Measurements from ENCODE around the gene ZMAT5.

DNA sequence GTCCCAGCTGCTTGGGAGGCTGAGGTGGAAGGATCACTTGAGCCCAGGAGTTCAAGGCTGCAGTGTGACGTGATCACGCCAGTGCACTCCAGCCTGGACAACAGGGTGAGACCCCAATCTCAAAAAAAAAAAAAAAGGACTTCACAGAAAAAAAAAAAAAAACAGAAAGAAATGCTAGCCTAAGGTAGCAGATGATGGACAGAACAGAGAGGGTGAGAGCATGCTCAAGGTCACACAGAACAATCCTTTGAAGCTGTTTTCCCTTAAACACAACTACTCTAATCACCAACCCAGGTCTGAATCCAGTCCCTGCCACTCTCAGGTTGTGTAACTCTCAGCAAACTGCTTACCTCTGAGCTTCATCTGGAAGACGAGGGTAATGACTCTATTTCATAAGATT, 9.7 kb downstream of the ZMAT5 start:
- TF ChIP-seq, protein P1, sequence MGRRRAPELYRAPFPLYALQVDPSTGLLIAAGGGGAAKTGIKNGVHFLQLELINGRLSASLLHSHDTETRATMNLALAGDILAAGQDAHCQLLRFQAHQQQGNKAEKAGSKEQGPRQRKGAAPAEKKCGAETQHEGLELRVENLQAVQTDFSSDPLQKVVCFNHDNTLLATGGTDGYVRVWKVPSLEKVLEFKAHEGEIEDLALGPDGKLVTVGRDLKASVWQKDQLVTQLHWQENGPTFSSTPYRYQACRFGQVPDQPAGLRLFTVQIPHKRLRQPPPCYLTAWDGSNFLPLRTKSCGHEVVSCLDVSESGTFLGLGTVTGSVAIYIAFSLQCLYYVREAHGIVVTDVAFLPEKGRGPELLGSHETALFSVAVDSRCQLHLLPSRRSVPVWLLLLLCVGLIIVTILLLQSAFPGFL (CRISPR knock-in tag; IDR thresholded peaks at IDR 0.05): no peak
- no peak for TF ChIP-seq GABPA (tag; conservative IDR thresholded peaks at IDR 0.05; ENCODE audit: low read depth)
- no peak for TF ChIP-seq STAT5B (CRISPR knock-in tag; IDR thresholded peaks at IDR 0.05)
- no peak for TF ChIP-seq EZH2 (IDR thresholded peaks at IDR 0.05; ENCODE audit: borderline replicate concordance, low read depth, low read length)
- no peak for TF ChIP-seq DIDO1 (tag; IDR thresholded peaks at IDR 0.05; ENCODE audit: low read depth)
- TF ChIP-seq, protein P2, sequence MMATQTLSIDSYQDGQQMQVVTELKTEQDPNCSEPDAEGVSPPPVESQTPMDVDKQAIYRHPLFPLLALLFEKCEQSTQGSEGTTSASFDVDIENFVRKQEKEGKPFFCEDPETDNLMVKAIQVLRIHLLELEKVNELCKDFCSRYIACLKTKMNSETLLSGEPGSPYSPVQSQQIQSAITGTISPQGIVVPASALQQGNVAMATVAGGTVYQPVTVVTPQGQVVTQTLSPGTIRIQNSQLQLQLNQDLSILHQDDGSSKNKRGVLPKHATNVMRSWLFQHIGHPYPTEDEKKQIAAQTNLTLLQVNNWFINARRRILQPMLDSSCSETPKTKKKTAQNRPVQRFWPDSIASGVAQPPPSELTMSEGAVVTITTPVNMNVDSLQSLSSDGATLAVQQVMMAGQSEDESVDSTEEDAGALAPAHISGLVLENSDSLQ (IDR thresholded peaks at IDR 0.05): no peak
- TF ChIP-seq PHF21A (IDR thresholded peaks at IDR 0.05; ENCODE audit: borderline replicate concordance, low read depth): no peak
- TF ChIP-seq NCOR1 (IDR thresholded peaks at IDR 0.05): no peak
